ENCODE data around the gene DNAJB2.

DNAJB2 gene

GRCh38 chr2:219252084-219252483, 27.1 kb upstream of the DNAJB2 start:
- TF ChIP-seq, protein P1, sequence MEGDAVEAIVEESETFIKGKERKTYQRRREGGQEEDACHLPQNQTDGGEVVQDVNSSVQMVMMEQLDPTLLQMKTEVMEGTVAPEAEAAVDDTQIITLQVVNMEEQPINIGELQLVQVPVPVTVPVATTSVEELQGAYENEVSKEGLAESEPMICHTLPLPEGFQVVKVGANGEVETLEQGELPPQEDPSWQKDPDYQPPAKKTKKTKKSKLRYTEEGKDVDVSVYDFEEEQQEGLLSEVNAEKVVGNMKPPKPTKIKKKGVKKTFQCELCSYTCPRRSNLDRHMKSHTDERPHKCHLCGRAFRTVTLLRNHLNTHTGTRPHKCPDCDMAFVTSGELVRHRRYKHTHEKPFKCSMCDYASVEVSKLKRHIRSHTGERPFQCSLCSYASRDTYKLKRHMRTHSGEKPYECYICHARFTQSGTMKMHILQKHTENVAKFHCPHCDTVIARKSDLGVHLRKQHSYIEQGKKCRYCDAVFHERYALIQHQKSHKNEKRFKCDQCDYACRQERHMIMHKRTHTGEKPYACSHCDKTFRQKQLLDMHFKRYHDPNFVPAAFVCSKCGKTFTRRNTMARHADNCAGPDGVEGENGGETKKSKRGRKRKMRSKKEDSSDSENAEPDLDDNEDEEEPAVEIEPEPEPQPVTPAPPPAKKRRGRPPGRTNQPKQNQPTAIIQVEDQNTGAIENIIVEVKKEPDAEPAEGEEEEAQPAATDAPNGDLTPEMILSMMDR (IDR thresholded peaks at IDR 0.05; ENCODE audit: low read depth, low read length, poor library complexity, severe bottlenecking), result no peak
- TF ChIP-seq EZH2phosphoT487 (IDR thresholded peaks at IDR 0.05; ENCODE audit: borderline replicate concordance, low read length), result no peak
- peak overlapping the region; percentile 97 for H3K4me2 ChIP-seq (ENCODE audit: low read length)
- peak overlapping the region; percentile 62 for H3K27ac ChIP-seq (ENCODE audit: low read depth, low read length)
- peaks cover 27% of the 10 kb centered on the region for H3F3A ChIP-seq (ENCODE audit: control insufficient read depth, insufficient read depth)
- H4K20me1 ChIP-seq (ENCODE audit: control insufficient read depth, insufficient read depth, low read depth, low read length), result peaks cover 7% of the 10 kb centered on the region; the same call in 1 of the 2 replicates
- peak overlapping the region; percentile 83 for H3K4me3 ChIP-seq (ENCODE audit: low read length)
- H3K9me2 ChIP-seq (replicated peaks; ENCODE audit: control insufficient read depth, low read length), result no peaks in the 10 kb centered on the region
- peaks cover 55% of the 10 kb centered on the region for H3K36me3 ChIP-seq (ENCODE audit: control insufficient read depth, low read length)
- peaks cover 6% of the 10 kb centered on the region for H3K27me3 ChIP-seq (ENCODE audit: control insufficient read depth, low read length)
- no peaks in the 10 kb centered on the region for H3K9me3 ChIP-seq (ENCODE audit: control insufficient read depth, insufficient read depth, low read length)
- H3K4me1 ChIP-seq (ENCODE audit: control insufficient read depth, low read length), result peaks cover 74% of the 10 kb centered on the region
- H3K79me2 ChIP-seq (ENCODE audit: control insufficient read depth, low read length), result peaks cover 57% of the 10 kb centered on the region

DNA sequence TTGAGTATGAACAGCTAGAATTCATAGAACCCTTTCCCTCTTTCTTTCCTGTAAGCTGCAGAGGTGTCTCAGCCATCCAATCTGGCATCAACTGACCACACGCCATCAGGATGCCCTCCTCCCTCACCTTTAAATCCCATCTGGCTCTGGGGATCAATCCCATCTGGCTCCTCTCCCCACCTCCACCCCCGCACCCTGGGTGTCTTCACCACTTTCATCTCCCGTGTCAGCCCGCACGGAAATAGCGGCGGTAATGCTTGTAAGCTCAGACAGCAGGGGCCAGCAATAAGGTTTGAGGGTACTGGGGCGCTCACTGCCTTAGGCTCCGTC, 26.6 kb upstream of the DNAJB2 start:
- H3K9me2 ChIP-seq (replicated peaks; ENCODE audit: control insufficient read depth, low read length), result no peaks in the 10 kb centered on the region
- H3K4me2 ChIP-seq (ENCODE audit: low read length), result peak overlapping the region; percentile 97
- H3K27ac ChIP-seq (ENCODE audit: low read depth, low read length), result peak overlapping the region; percentile 62
- peaks cover 50% of the 10 kb centered on the region for H3K36me3 ChIP-seq (ENCODE audit: control insufficient read depth, low read length)
- TF ChIP-seq EZH2phosphoT487 (IDR thresholded peaks at IDR 0.05; ENCODE audit: borderline replicate concordance, low read length), result no peak
- TF ChIP-seq, protein P1 (IDR thresholded peaks at IDR 0.05; ENCODE audit: low read depth, low read length, poor library complexity, severe bottlenecking), result no peak
- H3K9me3 ChIP-seq (ENCODE audit: control insufficient read depth, insufficient read depth, low read length), result no peaks in the 10 kb centered on the region
- peaks cover 6% of the 10 kb centered on the region for H3K27me3 ChIP-seq (ENCODE audit: control insufficient read depth, low read length)
- H4K20me1 ChIP-seq (ENCODE audit: control insufficient read depth, insufficient read depth, low read depth, low read length), result peaks cover 7% of the 10 kb centered on the region; the same call in 1 of the 2 replicates
- H3K4me3 ChIP-seq (ENCODE audit: low read length), result peak overlapping the region; percentile 83
- peaks cover 53% of the 10 kb centered on the region for H3K79me2 ChIP-seq (ENCODE audit: control insufficient read depth, low read length)
- peaks cover 27% of the 10 kb centered on the region for H3F3A ChIP-seq (ENCODE audit: control insufficient read depth, insufficient read depth)
- H3K4me1 ChIP-seq (ENCODE audit: control insufficient read depth, low read length), result peaks cover 69% of the 10 kb centered on the region

DNA sequence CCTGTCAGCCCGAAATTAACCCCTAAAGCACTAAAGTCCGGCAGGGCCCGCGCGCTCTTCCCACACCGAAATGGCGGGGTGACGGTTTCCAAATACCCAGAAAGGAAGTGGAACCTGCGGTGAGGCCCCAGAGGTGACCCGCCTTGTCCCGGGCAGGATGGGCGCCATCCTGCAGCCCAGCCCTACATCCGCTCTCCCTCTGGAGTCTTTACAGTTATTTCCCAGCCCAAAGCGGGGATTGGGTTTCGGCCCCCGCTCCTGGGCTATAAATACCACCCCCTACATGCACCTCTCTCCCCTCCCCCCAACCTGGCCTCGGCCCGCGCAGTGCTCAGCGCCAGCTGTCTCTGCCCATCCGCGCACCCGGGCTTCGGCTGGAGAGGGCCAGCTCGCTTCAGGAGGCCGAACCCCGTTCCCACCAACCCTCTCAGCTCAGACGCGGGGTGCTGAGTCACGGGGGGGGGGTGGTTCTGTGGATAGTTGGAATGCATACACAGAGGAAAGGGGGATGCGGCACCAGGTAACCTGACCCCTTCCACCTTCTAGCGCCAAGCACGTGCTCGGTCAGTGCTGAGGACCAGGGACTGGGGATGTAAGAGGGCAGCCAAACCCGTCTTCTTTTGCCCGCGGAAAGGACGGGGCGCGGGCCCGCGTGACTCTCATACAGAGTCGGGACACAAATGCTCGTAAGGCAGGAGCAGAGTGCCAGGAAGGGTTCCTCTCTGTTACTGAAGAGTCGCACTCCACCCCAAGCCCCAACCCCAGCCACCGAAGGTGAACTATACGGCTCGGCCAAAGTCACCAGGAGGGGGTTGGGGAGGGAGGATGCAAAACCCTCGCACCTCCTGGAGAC, 26.0 kb upstream of the DNAJB2 start, which contains the start of gene TUBA4B:
Gene TUBA4B, plus strand, starts transcription at position 344 of the 853 bp plus-strand sequence. Its CDS starts 165 bp downstream, at position 509.
- Histone ChIP-seq H3K27me3 (ENCODE audit: control insufficient read depth, low read length) (peaks cover 6% of the 10 kb centered on the region), H3F3A (ENCODE audit: control insufficient read depth, insufficient read depth) (peaks cover 27% of the 10 kb centered on the region), H3K9me2 (replicated peaks; ENCODE audit: control insufficient read depth, low read length) (no peaks in the 10 kb centered on the region), H3K9me3 (ENCODE audit: control insufficient read depth, insufficient read depth, low read length) (no peaks in the 10 kb centered on the region), H3K27ac (ENCODE audit: low read depth, low read length) (peak within 1 kb of the TSS; percentile 62), H4K20me1 (ENCODE audit: control insufficient read depth, insufficient read depth, low read depth, low read length) (peaks cover 7% of the 10 kb centered on the region; the same call in 1 of the 2 replicates), H3K4me1 (ENCODE audit: control insufficient read depth, low read length) (peaks cover 63% of the 10 kb centered on the region), H3K4me3 (ENCODE audit: low read length) (peak within 1 kb of the TSS; percentile 83), H3K79me2 (ENCODE audit: control insufficient read depth, low read length) (peaks cover 47% of the 10 kb centered on the region), H3K36me3 (ENCODE audit: control insufficient read depth, low read length) (peaks cover 44% of the 10 kb centered on the region), H3K4me2 (ENCODE audit: low read length) (peak within 1 kb of the TSS; percentile 97)
- TF ChIP-seq, protein P1 (IDR thresholded peaks at IDR 0.05; ENCODE audit: low read depth, low read length, poor library complexity, severe bottlenecking), result no peak
- TF ChIP-seq EZH2phosphoT487 (IDR thresholded peaks at IDR 0.05; ENCODE audit: borderline replicate concordance, low read length), result no peak

Measured in DOHH2 (cell line).